Measurements from ENCODE around the gene FOXO4.

GRCh38 chrX:71103110-71103983, 7.7 kb downstream of the FOXO4 start:
- no peak for TF ChIP-seq EP300 (IDR thresholded peaks at IDR 0.05; ENCODE audit: borderline replicate concordance)
- no peak for TF ChIP-seq CREB1 (IDR thresholded peaks at IDR 0.05; ENCODE audit: low read depth)
- no peak for TF ChIP-seq FOXM1 (IDR thresholded peaks at IDR 0.05; ENCODE audit: borderline replicate concordance, low read depth)
- no peak for TF ChIP-seq TCF12 (IDR thresholded peaks at IDR 0.05; ENCODE audit: low read depth)
- TF ChIP-seq TEAD4 (IDR thresholded peaks at IDR 0.05): no peak
- TF ChIP-seq YY1 (IDR thresholded peaks at IDR 0.05; ENCODE audit: low read depth): no peak
- no peak for TF ChIP-seq EGR1 (IDR thresholded peaks at IDR 0.05)

Measured in Ishikawa (cell line).